T-helper 2 cell treated with Interferon-gamma antibody and Interleukin-4, amounts not matched to agents 5 μg/mL and 100 μg/mL, for 36 hours (primary cell): ENCODE data around the gene PGA5.

Source experiments
- DNase-seq: peaks from one replicate; pipeline ENCODE4 v3.0.0; 2021; ENCODE audit warnings: low spot score
- H3K27ac Mint-ChIP-seq: one replicate; pipeline ENCODE4 v1.8.0; 2021; ENCODE audit warnings: mild to moderate bottlenecking, mixed read lengths
- H3K27me3 Mint-ChIP-seq: one replicate; pipeline ENCODE4 v1.8.0; 2021; ENCODE audit warnings: low read depth, mixed read lengths
- H3K36me3 Mint-ChIP-seq: one replicate; pipeline ENCODE4 v1.8.0; 2021; ENCODE audit warnings: low read depth, mixed read lengths
- H3K4me1 Mint-ChIP-seq: one replicate; pipeline ENCODE4 v1.8.0; 2021; ENCODE audit warnings: low read depth, mixed read lengths
- H3K4me3 Mint-ChIP-seq: one replicate; pipeline ENCODE4 v1.8.0; 2022; ENCODE audit warnings: mild to moderate bottlenecking, moderate library complexity, mixed read lengths
- H3K9me3 Mint-ChIP-seq: one replicate; pipeline ENCODE4 v1.8.0; 2021; ENCODE audit warnings: mixed read lengths

PGA5 gene

DNA sequence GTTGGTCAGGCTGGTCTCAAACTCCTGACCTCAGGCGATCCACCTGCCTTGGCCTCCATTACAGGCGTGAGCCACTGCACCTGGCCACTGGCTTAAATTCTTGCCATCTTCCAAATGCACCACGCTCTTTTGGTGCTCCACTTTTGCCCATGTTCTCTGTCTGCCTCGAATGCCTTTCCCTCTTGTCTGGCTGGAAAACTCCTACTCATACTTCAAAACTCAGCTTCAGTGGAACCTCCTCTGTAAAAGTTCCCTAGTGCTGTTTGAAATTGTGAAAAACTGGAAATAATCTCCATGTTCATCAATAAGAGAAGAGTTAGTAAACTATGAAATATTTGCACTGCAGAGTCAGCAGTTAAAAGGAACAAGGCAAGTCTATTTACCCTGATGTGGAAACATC is 42.6 kb downstream of the PGA5 start:
- Mint-ChIP-seq H3K36me3 (peaks cover 1% of the 10 kb centered on the region), H3K4me1 (no peaks in the 10 kb centered on the region), H3K27me3 (no peaks in the 10 kb centered on the region), H3K4me3 (no peak overlapping the region), H3K9me3 (no peaks in the 10 kb centered on the region), H3K27ac (no peak overlapping the region)
- DNase-seq, result no peak

DNA sequence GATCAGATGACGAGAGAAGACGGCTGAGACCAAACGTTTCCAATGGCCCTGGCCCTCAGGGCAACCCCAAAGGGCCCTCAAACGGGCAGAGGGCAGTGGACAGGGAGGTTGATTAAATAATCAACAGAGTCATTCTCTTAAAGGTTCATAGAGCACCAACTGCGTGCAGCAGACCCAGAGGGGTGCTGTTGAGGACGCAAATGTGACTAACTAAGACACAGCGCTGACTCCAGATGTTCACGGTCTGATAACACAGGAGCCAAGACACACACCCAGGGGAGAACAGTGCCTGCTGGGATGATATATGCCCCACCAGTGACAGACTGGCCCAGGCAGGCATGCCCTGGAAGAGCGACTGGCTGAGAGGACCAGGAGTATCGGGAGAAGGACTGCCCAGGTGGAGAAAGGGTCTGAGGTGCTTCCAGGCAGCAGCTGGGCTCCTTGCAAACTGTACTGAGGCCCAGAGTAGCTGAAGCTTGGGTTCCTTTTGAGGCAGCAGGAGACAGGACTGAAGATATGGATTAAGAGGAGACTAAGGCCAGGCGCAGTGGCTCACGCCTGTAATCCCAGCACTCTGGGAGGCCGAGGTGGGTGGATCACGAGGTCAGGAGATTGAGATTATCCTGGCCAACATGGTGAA is 46.5 kb downstream of the PGA5 start:
- Mint-ChIP-seq H3K9me3 (no peaks in the 10 kb centered on the region), H3K36me3 (peaks cover 1% of the 10 kb centered on the region), H3K27ac (no peak overlapping the region), H3K27me3 (peaks cover 4% of the 10 kb centered on the region), H3K4me1 (no peaks in the 10 kb centered on the region), H3K4me3 (no peak overlapping the region)
- DNase-seq, result no peak

DNA sequence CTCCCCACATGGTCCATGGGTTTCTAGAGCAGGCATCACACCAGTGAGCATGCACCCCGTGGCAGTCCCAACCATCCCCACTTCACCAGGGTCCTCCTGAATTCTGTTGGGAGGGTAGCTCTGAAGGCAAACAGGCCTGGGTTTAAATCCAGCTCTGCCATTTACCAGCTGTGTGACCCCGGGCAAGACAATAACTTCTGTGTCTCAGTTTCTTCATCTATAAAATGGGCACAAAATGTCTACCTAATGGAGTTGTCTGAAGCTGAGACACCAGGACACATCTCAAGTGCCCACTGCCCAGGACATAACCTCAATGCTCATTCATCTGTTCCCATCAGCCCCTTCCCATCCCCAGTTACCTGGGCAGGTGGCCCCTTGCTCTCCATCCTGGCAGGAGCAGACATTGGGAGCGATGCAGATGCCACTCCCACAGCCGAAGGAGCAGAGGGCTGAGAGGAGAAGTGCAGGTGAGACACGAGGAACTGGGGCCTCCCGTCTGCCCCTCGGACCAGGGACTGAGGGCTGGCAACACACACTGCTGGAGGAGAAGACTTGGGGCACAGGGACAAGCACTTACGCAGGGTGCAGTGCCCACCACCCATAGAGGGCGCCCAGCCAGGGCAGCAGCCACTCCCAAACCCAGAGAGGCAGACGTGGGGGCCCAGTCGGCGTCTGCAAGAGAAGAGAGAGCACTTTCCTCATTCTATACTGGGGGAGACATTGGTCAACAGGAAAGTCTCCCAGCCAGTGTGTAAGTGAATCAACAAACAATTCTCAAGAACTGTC is 50.1 kb downstream of the PGA5 start:
- Mint-ChIP-seq H3K9me3 (no peaks in the 10 kb centered on the region), H3K27ac (no peak overlapping the region), H3K4me3 (no peak overlapping the region), H3K36me3 (no peaks in the 10 kb centered on the region), H3K4me1 (peaks cover 11% of the 10 kb centered on the region), H3K27me3 (peaks cover 13% of the 10 kb centered on the region)
- no peak for DNase-seq

DNA sequence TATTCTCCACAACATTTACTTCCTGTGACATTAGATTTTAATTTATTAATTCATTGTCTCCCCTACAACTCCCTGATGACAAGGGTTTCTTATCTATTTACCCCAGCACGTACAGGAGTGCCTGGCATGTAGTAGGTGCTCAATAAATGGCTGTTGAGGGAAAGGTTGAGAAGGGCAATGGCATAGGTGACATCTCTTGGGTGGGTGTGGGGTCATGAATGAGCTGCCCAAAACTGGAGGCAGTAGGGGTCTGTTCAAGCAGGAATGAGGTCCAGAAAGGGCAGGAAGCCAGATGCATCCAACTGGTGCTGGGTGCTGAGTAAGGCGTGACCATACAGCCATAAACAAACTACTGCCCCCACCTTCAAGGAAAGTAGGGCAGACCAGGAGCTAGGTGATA is 51.4 kb downstream of the PGA5 start:
- peaks cover 13% of the 10 kb centered on the region for H3K27me3 Mint-ChIP-seq
- no peak for DNase-seq
- peaks cover 4% of the 10 kb centered on the region for H3K36me3 Mint-ChIP-seq
- no peaks in the 10 kb centered on the region for H3K9me3 Mint-ChIP-seq
- peaks cover 15% of the 10 kb centered on the region for H3K4me1 Mint-ChIP-seq
- H3K4me3 Mint-ChIP-seq, result no peak overlapping the region
- no peak overlapping the region for H3K27ac Mint-ChIP-seq

DNA sequence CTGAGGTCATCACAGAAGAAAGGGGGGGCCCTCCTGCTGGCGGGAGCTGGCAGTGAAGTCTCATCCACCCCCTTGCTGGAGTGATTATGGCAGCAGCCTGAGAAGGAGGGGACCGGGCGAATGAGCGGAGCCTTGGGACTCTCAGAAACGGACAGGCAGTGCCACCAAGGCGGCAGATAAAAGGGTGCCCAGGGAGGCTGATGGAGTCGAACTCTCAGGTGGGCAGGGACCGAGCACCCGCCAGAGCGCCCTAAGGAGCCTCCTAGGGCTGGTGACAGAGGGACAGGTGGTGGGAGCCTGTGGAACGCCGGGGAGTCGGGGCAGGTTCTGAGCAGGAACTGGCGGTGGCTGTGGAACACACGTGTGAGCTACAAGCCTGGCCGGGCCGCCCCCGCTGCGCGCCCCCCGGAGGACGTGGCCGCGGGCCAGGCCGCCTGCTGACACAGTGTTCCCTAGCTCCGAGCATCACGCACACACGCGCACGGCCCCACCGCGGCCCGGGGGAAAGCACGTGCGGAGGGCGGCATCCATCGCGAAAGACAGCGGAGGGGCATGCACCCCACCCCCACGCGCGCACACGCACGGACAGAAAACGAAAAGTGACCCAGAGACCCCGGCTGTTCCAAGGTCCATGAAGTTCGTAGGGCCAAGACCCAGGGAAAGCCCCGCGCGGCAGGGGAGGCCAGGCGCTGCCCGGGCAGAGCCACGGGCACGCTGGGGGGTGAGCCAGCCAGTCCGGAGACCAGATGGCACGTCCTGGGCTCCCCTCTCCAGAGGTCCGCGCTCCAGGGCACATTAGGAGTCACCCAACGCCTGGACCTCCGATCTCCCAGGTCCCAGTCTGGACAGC is 53.1 kb downstream of the PGA5 start:
- H3K9me3 Mint-ChIP-seq, result no peaks in the 10 kb centered on the region
- peaks cover 16% of the 10 kb centered on the region for H3K36me3 Mint-ChIP-seq
- peaks cover 13% of the 10 kb centered on the region for H3K27me3 Mint-ChIP-seq
- peak; percentile 29 for DNase-seq
- H3K4me3 Mint-ChIP-seq, result peak overlapping the region; percentile 84
- peak overlapping the region; percentile 57 for H3K27ac Mint-ChIP-seq
- peaks cover 31% of the 10 kb centered on the region for H3K4me1 Mint-ChIP-seq

DNA sequence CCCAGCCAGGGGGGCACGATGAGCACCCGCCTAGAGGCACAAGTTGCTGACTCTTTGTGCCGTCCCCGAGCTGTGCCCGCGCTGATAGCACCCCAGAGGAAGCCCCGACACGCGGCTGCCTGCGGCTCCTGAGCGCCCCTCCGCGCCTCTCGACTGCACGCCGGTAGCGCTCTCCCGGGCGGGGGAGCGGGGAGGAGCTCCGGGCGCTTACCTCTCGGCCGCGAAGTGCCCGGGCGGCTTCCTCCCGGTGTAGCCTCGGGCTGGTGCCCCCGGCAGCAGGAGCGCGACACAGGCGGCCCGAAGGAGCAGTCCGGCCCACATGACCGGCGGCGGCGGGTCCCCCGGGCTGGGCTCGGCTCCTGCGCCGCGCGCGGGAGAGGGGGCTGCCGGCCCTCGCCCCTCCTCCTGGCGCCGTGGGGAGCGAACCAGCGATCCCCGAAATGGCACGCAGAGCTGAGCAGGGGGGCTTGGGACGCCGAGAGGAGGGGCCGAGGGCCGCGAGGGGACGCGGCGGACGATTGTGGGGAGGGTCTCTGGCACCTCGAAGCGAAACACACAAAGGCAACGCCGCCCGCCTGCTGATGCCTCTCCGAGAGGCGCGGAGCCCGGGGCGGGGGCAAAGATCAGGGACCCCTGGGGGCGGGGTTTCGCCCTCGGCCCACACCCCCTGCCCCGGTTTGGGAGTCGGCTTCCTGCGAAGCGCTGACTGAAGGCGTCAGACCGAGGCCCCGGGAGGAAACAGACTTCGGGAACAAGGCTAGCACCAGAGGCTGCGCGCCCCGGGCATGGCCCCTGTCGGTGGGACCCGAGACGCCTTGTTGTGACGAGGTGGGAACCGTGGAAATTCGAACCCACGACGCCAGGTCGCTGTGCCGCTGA is 54.0 kb downstream of the PGA5 start, which contains the start of gene VWCE:
VWCE (minus strand) TSS at position 600 of the 879 bp plus-strand sequence; CDS start at position 321, 279 bp downstream.
- H3K27me3 Mint-ChIP-seq, result peaks cover 13% of the 10 kb centered on the region
- no peaks in the 10 kb centered on the region for H3K9me3 Mint-ChIP-seq
- no peak within 1 kb of the TSS for H3K27ac Mint-ChIP-seq
- H3K4me1 Mint-ChIP-seq, result peaks cover 31% of the 10 kb centered on the region
- peaks cover 19% of the 10 kb centered on the region for H3K36me3 Mint-ChIP-seq
- peak; percentile 72 for DNase-seq
- peak within 1 kb of the TSS; percentile 84 for H3K4me3 Mint-ChIP-seq

DNA sequence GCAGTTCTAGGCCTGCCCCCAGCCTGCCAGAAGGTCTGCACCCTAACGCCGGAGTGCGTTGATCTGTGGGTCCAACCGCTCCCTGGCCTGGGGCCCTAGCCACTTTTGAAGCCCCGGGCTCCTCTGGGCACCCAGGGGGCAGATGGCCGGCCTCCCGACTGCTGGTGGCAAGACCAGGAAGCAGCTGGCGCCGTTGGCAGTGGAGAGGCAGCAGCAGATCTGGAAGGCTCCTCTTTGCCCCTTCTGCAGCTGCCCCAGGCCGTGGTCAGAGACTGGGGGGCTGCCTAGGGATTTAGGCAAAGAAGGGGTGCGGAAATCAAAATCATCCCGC is 54.6 kb downstream of the PGA5 start:
- Mint-ChIP-seq H3K4me3 (peak overlapping the region; percentile 55), H3K4me1 (peaks cover 31% of the 10 kb centered on the region), H3K27ac (no peak overlapping the region), H3K36me3 (peaks cover 23% of the 10 kb centered on the region), H3K27me3 (peaks cover 13% of the 10 kb centered on the region), H3K9me3 (no peaks in the 10 kb centered on the region)
- no peak for DNase-seq

DNA sequence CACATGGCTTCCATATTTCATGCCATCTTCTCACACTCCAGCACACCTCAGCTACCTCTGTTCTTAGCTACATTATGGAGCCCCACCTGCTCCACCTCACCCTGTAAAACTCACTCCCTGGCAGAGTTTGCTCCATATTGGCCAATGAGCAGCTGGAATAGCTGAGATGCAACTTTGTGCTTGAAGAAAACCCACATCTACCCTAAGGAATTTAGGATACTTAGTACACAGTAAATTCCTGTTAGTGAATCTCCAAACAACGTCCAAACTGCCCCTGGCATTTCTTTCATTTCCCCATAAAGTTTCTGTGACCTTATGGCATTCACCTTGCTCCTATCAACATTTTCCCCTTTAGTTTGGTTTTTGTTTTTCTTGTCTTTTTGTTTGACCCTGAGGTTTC is 56.4 kb downstream of the PGA5 start:
- Mint-ChIP-seq H3K9me3 (no peaks in the 10 kb centered on the region), H3K4me3 (peak overlapping the region; percentile 3), H3K27me3 (peaks cover 11% of the 10 kb centered on the region), H3K36me3 (peaks cover 39% of the 10 kb centered on the region), H3K27ac (peak overlapping the region; percentile 2), H3K4me1 (peaks cover 31% of the 10 kb centered on the region)
- no peak for DNase-seq

DNA sequence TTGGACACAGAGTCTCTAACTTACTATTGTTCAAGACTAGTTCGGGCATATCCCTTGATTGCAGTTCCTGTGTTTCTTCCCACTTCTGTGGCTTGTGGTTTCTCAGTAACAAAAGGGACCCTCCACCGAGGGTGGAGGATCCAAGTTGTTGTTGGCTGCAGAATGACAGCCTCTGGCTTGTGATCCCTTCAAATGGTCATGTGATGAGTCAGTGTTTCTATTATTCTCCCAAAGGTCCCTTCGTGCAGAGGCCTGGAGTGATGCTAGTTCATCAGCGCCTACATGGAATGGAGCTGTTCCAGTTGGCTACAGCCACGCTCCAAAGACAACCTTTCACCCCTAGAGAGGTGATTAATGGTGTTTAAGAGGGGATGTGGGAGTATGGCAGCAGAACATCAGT is 56.8 kb downstream of the PGA5 start:
- peak overlapping the region; percentile 43 for H3K27ac Mint-ChIP-seq
- DNase-seq, result no peak
- no peaks in the 10 kb centered on the region for H3K9me3 Mint-ChIP-seq
- peaks cover 40% of the 10 kb centered on the region for H3K36me3 Mint-ChIP-seq
- peaks cover 31% of the 10 kb centered on the region for H3K4me1 Mint-ChIP-seq
- H3K4me3 Mint-ChIP-seq, result peak overlapping the region; percentile 1
- peaks cover 9% of the 10 kb centered on the region for H3K27me3 Mint-ChIP-seq

DNA sequence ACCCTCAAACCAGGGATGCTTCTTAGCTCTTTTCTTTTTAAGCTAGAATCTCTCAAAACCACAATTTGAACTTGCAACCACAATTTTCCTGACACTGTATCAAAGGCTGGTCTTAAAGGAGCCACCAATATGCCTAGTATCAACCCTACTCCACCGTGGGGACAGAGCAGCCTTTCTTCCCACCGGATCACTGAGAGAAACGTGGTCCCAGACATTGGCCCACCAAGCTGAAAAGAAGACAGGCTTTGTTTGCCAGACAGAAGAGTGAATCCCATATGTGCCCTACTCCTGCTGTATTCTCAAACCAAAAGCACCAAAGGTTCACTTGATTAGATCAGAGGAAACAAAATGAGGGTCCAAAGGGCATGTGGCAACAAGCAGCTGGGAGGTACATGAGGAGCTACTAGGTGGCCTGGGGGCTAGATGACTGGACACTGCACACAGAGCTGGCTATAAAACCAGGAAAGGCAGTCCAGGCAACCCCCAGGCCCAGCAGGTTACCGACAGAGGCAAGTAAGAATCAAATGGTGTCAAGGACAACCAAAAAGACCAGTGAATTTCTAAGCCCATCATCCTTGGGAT is 57.8 kb downstream of the PGA5 start:
- DNase-seq, result no peak
- peaks cover 2% of the 10 kb centered on the region for H3K27me3 Mint-ChIP-seq
- H3K4me1 Mint-ChIP-seq, result peaks cover 25% of the 10 kb centered on the region
- H3K9me3 Mint-ChIP-seq, result no peaks in the 10 kb centered on the region
- peak overlapping the region; percentile 19 for H3K4me3 Mint-ChIP-seq
- H3K27ac Mint-ChIP-seq, result peak overlapping the region; percentile 67
- H3K36me3 Mint-ChIP-seq, result peaks cover 45% of the 10 kb centered on the region
